ENCODE data around the gene ALG3.

The ALG3 gene

DNA sequence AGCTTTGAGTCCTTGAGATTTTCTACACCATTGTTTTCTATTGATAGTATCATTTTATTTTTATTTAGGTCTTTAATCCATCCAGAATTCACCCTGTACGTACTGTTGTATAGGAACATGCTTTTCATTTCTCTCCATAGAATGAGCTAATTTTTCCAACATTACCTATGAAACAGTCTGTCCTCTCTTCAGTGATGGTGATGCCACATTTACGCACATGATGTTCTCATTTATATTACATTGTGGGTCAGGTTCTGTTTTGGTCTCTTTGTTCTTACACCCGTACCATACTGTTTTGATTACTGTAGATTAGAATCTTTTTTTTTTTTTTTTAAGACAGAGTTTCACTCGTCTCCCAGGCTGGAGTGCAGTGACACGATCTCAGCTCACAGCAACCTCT, 37.0 kb downstream of the ALG3 start:
- no peak overlapping the region for H3K4me3 ChIP-seq (ENCODE audit: low read depth, low read length)
- DNase-seq (ENCODE audit: low read depth), result no peak
- TF ChIP-seq, protein P1, sequence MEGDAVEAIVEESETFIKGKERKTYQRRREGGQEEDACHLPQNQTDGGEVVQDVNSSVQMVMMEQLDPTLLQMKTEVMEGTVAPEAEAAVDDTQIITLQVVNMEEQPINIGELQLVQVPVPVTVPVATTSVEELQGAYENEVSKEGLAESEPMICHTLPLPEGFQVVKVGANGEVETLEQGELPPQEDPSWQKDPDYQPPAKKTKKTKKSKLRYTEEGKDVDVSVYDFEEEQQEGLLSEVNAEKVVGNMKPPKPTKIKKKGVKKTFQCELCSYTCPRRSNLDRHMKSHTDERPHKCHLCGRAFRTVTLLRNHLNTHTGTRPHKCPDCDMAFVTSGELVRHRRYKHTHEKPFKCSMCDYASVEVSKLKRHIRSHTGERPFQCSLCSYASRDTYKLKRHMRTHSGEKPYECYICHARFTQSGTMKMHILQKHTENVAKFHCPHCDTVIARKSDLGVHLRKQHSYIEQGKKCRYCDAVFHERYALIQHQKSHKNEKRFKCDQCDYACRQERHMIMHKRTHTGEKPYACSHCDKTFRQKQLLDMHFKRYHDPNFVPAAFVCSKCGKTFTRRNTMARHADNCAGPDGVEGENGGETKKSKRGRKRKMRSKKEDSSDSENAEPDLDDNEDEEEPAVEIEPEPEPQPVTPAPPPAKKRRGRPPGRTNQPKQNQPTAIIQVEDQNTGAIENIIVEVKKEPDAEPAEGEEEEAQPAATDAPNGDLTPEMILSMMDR (IDR thresholded peaks at IDR 0.05; ENCODE audit: control insufficient read depth, extremely low read depth, insufficient read depth), result no peak

DNA sequence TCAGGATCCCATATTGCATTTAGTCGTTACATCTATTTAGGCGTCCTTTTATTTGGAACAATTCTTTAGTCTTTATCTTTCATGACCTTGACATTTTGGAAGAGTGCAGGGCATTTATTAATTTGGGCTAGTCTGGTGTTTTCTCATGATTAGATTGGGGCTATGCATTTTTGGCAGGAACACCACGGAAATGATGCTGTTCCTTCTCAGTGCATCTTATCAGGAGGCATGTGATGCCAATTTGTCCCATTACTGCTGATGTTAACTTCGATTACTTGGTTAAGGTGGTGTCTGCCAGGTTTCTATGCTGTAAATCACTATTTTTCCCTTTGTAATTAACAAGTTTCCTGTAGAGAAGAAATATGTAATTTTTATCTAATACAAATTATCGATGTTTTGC, 37.5 kb downstream of the ALG3 start:
- TF ChIP-seq, protein P1 (IDR thresholded peaks at IDR 0.05; ENCODE audit: control insufficient read depth, extremely low read depth, insufficient read depth), result no peak
- no peak for DNase-seq (ENCODE audit: low read depth)
- no peak overlapping the region for H3K4me3 ChIP-seq (ENCODE audit: low read depth, low read length)

DNA sequence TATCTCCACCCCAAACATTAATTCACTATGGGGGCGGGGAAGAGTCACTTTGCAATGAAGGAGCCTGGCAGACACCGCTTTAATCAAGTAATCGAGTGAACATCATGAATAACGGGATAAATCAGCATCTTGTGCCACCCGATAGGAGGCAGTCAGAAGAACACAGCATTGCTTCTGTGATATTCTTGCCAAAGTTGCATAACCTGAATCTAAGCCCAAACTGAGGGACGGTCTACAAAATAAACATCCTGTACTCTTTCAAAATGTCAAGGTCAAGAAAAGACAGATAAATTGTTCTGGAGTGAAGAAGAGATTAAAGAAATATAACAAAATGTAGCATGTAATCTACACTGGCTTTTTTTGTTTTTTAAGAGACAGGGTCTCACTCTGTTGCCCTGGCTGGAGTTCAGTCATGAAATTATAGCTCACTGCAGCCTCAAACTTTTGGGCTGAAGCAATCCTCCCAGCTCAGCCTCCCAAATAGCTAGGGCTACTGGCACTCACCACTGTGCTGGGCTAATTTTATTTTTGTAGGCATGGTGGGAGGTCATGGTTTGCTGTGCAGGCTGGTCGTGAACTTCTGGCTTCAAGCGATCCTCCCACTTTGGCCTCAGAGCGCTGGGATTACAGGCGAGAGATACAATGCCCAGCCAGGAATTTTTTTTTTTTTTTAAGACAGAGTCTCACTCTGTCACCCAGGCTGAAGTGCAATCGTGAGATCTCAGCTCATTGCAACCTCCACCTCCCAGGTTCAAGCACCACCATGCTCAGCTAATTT, 39.4 kb downstream of the ALG3 start:
- TF ChIP-seq, protein P1 (IDR thresholded peaks at IDR 0.05; ENCODE audit: control insufficient read depth, extremely low read depth, insufficient read depth), result no peak
- DNase-seq (ENCODE audit: low read depth), result no peak
- no peak overlapping the region for H3K4me3 ChIP-seq (ENCODE audit: low read depth, low read length)

DNA sequence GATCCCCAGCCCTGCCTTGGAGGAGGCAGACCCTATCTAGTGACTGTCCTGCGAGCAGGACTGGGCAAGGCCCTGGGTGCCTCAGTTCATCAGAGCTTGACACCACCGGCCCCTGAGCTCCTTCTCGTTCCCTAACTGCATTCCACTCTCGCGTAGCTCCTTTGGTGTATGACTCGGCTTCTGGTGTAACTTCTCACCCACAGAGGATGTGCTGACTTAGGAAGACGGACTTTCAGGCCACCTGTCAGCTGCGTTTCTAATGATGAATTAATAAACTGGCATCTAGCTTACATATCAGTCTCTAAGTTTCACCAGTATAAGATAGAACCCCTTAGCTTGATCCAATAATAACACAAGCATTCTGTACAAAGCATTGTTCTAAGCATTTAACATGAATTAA, 45.2 kb downstream of the ALG3 start:
- no peak overlapping the region for H3K4me3 ChIP-seq (ENCODE audit: low read depth, low read length)
- DNase-seq (ENCODE audit: low read depth), result no peak
- TF ChIP-seq, protein P1 (IDR thresholded peaks at IDR 0.05; ENCODE audit: control insufficient read depth, extremely low read depth, insufficient read depth), result no peak

DNA sequence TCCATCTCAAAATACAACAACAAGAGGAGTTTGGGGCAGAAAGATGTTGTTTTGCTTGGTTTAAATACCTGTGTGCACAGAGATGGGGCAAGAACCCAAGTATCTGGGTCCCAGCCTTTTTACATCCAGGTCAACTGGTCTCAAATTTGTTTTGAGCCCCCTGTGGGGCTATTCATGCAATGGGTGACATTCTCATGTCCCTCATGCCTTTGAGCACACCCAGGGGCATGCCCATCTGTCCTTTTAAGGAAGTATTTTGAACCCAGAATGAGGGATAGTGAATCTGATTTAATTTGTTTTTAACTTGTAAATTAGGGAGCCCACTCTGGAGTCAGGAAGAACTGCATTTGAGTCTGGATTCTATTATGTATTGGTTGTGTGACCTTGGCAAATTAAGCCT, 47.9 kb downstream of the ALG3 start:
- no peak for DNase-seq (ENCODE audit: low read depth)
- H3K4me3 ChIP-seq (ENCODE audit: low read depth, low read length), result no peak overlapping the region
- TF ChIP-seq, protein P1 (IDR thresholded peaks at IDR 0.05; ENCODE audit: control insufficient read depth, extremely low read depth, insufficient read depth), result no peak

DNA sequence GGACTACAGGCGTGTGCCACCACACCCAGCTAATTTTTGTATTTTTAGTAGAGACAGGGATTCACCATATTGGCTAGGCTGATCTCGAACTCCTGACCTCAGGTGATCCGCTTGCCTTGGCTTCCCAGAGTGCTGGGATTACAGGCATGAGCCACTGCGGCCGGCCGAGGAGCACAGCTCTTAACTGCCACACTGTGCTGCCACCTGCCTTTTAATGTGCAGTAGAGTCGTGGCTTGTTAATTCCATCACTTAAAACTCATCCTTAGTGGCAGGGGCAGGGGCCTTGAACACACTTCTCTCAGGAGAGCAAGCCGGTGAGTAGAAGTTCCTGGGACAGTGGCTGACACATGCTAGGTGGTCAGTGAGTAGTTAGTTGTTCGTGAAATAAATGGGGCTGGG, 50.3 kb downstream of the ALG3 start:
- TF ChIP-seq, protein P1 (IDR thresholded peaks at IDR 0.05; ENCODE audit: control insufficient read depth, extremely low read depth, insufficient read depth), result no peak
- no peak overlapping the region for H3K4me3 ChIP-seq (ENCODE audit: low read depth, low read length)
- no peak for DNase-seq (ENCODE audit: low read depth)

- DNase-seq (ENCODE audit: low read depth), result no peak
- TF ChIP-seq, protein P1 (IDR thresholded peaks at IDR 0.05; ENCODE audit: control insufficient read depth, extremely low read depth, insufficient read depth), result no peak
- H3K4me3 ChIP-seq (ENCODE audit: low read depth, low read length), result no peak overlapping the region
These were observed 52.2 kb downstream of the ALG3 start for GRCh38 chr3:184196536-184196935.

Data from LNCaP clone FGC (cell line).